Measurements from ENCODE around the gene HNRNPL.

HNRNPL gene

DNA sequence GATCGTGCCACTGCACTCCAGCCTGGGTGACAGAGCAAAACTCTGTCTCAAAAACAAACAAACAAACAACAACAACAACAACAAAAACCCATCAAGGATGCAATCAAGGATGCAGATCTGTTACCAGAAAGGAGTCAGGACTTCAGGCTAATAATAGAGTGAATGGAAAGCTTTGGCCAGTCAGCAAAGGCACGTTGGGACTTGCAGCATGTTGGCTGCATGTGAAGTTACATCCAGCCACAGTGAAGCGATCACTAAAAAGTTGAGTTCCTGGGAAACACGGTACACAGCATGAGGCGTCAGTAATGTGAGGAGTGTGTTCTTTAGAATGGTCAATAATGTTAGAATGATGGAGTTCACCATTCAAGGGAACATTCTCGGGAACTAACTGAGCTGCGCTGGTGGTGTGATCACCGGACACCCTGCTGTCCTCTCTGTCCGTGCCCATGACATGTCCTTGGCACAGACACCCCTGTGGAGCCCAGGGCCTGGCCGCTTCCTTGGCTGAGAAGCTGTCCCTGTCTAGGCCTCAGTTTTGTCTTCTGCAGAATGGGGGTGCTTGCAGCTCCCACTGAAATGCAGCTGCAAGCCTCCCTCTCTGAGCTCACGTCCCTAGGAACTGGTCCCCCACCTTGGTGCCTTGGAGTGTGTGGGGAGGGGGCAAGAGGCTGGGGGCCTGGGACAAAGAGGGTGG lies 63.1 kb downstream of the HNRNPL start:
- no peak overlapping the region for H2AFZ ChIP-seq (ENCODE audit: low read depth, low read length)

More for the DNA sequence above, 63.1 kb downstream of the HNRNPL start:
- no peak overlapping the region for H3K4me2 ChIP-seq (ENCODE audit: insufficient read depth, low read length)
- no peak overlapping the region for H3K9ac ChIP-seq (ENCODE audit: low read depth, low read length)
- H3K4me3 ChIP-seq (ENCODE audit: low read depth in 1 of 2, low read length in 2 of 2), result no peak overlapping the region
- ATAC-seq (ENCODE audit: insufficient read depth, low read depth) (no peak), DNase-seq (no peak)
- H3K27ac ChIP-seq (ENCODE audit: low read length), result no peak overlapping the region
- H3K9me3 ChIP-seq (ENCODE audit: insufficient read depth, low read length, severe bottlenecking), result no peaks in the 10 kb centered on the region
- H3K36me3 ChIP-seq (ENCODE audit: insufficient read depth, low read length), result no peaks in the 10 kb centered on the region
- TF ChIP-seq, protein P1, sequence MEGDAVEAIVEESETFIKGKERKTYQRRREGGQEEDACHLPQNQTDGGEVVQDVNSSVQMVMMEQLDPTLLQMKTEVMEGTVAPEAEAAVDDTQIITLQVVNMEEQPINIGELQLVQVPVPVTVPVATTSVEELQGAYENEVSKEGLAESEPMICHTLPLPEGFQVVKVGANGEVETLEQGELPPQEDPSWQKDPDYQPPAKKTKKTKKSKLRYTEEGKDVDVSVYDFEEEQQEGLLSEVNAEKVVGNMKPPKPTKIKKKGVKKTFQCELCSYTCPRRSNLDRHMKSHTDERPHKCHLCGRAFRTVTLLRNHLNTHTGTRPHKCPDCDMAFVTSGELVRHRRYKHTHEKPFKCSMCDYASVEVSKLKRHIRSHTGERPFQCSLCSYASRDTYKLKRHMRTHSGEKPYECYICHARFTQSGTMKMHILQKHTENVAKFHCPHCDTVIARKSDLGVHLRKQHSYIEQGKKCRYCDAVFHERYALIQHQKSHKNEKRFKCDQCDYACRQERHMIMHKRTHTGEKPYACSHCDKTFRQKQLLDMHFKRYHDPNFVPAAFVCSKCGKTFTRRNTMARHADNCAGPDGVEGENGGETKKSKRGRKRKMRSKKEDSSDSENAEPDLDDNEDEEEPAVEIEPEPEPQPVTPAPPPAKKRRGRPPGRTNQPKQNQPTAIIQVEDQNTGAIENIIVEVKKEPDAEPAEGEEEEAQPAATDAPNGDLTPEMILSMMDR (IDR thresholded peaks at IDR 0.05; ENCODE audit: borderline replicate concordance, extremely low read depth, low read length, poor library complexity, severe bottlenecking), result no peak
- no peak for TF ChIP-seq EZH2 (IDR thresholded peaks at IDR 0.05; ENCODE audit: borderline replicate concordance, low read depth, low read length, severe bottlenecking)
- no peaks in the 10 kb centered on the region for H3K79me2 ChIP-seq (ENCODE audit: insufficient read depth, low read length)
- no peaks in the 10 kb centered on the region for H4K20me1 ChIP-seq (ENCODE audit: insufficient read depth, low read length)
- no peaks in the 10 kb centered on the region for H3K27me3 ChIP-seq (ENCODE audit: insufficient read depth, low read length, poor library complexity)
- no peaks in the 10 kb centered on the region for H3K4me1 ChIP-seq (ENCODE audit: insufficient read depth, low read length)

Data from DND-41 (cell line).